ENCODE measurements around the gene MYOCOS.
"Not testable (repeated sequence)": the region's sequence is repeated elsewhere in the genome, so short reads cannot be mapped to it uniquely, and the experiment has no call there.

The MYOCOS gene

DNA sequence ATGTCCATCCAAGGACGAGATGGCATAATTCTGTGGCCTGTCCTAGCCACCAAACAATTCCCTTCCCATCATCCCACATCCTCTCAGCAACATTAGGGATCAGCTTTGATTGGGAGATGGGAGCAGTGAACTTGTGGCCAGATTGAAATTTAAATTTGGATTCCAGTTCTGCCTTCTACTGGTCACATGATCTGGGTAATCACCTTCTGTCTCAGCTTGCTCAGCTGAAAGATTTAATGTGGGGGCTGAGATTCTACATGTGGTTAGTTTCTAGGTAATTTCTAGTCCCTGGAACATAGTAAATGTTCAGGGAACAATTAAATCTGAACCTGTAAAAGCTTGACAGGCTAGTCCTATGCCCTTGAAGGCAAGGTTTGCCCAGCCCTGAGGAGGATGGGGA, 3.2 kb downstream of the MYOCOS start:
- no peak for DNase-seq (ENCODE audit: low spot score)

GRCh38 chr1:171627020-171627419, 5.0 kb downstream of the MYOCOS start:
- DNase-seq (ENCODE audit: low spot score) = no peak

DNA sequence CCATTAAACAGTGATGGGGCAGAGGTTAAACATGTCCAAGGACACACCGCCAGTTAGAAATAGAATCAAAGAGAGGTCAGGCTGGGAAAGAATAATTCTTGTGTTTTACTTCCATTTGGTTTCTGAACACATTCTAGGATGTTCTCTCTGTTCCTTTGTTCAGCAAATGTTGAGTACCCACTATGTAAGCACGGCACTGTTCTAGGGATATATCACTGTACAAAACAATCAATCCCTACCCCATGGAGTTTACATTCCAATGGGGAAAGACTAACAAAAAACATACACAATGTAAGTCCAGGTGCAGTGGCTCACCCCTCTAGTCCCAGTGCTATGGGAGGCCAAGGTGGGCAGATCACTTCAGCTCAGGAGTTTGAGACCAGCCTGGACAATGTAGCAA, 6.2 kb downstream of the MYOCOS start:
- no peak for DNase-seq (ENCODE audit: low spot score)

DNA sequence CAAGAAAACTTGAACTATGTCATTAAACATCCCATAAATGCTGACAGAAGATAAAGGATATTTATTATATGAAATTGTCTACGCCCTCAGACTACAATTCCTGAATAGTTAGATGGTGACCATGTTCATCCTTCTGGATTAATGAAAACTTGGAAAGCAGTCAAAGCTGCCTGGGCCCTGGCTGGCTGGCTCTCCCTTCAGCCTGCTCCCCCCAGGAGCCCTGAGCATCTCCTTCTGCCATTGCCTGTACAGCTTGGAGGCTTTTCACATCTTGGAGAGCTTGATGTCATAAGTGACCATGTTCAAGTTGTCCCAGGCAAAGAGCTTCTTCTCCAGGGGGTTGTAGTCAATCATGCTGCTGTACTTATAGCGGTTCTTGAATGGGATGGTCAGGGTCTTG, 13.6 kb downstream of the MYOCOS start:
- no peak for DNase-seq (ENCODE audit: low spot score)

DNA sequence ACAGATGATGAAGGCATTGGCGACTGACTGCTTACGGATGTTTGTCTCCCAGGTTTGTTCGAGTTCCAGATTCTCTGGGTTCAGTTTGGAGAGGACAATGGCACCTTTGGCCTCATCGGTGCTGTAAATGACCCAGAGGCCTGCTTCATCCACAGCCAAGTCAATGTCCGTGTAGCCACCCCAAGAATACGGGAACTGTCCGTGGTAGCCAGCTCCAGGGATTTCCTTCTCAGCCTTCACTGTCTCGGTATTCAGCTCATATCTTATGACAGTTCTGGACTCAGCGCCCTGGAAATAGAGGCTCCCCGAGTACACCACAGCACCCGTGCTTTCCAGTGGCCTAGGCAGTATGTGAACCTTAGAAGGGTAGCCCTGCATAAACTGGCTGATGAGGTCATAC, 14.1 kb downstream of the MYOCOS start:
- no peak for DNase-seq (ENCODE audit: low spot score)

- no peak for DNase-seq (ENCODE audit: low spot score)
These were observed 16.0 kb downstream of the MYOCOS start for GRCh38 chr1:171637928-171638576.

- DNase-seq (ENCODE audit: low spot score) = no peak
These were observed 18.2 kb downstream of the MYOCOS start for GRCh38 chr1:171640225-171640624.

- no peak for DNase-seq (ENCODE audit: low spot score)
These were observed 19.2 kb downstream of the MYOCOS start for GRCh38 chr1:171641076-171641864.

GRCh38 chr1:171642197-171642596, 20.2 kb downstream of the MYOCOS start:
- DNase-seq (ENCODE audit: low spot score) = no peak

DNA sequence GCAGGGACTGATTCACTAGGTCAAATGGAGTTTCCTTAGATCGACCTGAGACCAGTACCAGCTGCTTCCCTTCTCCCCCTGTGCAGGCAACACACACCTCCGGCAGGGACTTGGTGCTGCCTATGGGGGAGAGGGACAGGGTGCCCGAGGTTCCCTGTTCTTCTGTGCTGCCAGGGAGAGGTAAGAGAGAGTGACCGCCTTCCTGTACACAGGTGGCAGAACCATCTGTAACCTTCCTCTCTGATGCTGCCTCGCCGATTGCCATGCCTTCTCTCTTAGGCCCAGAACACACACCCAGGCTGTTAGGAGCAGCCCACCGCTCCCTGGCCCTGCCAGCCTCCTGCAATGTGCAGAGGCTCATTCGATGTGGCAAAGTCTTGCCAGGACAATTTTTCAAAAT, 21.1 kb downstream of the MYOCOS start:
- DNase-seq (ENCODE audit: low spot score) = no peak

DNA sequence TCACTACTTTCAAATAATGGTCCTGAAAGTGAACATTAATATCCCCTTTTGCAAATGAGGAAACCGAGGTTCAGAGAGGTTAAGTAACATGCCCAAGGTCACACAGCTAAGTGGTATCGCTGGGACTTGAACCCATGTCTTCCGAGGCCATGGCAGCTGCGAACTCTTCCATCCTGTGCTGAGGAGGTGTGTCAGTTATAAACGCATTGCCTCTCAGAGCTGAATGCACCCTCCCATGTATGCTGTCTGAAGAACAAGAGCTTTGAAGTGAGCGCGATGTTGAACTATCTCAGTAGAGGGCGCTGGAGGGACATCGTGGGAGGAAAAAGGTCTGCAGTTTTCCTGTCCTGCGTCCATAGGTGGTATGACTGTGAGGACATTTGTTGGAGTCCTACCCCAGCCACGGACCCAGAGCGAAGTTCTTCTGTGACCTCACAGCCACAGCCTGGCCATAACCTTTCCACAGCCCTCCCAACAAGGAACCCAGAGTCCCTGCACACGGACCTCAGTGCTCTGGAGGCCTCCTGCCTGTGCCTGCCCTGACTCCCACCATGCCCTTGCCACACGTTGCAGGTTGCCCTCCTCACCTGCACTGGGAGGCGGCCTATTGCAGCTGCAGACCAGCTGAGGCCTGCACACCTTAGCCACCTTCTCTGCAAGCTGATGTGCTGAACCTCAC, 22.9 kb downstream of the MYOCOS start:
- peak; percentile 90 for DNase-seq (ENCODE audit: low spot score)

GRCh38 chr1:171645553-171646248, 23.7 kb downstream of the MYOCOS start:
- DNase-seq (ENCODE audit: low spot score) = no peak

GRCh38 chr1:171646249-171646560, 24.2 kb downstream of the MYOCOS start:
- no peak for DNase-seq (ENCODE audit: low spot score)

DNA sequence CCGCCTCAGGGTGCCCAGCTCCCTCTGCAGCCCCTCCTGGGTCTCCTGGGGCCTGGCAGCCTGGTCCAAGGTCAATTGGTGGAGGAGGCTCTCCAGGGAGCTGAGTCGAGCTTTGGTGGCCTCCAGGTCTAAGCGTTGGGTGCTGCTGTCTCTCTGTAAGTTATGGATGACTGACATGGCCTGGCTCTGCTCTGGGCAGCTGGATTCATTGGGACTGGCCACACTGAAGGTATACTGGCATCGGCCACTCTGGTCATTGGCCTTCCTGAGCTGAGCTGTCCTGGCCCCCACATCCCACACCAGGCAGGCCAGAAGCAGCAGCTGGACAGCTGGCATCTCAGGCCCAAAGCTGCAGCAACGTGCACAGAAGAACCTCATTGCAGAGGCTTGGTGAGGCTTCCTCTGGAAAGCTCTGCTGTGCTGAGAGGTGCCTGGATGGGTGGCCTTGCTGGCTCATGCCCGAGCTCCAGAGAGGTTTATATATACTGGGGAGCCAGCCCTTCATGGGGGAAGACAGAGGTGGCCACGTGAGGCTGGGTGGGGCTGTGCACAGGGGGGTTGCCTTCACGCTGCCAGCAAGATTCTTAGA, 30.3 kb downstream of the MYOCOS start, which contains the start of gene MYOC:
MYOC (minus strand) TSS at position 455 of the 589 bp plus-strand sequence; CDS start at position 378, 77 bp downstream.
- no peak for DNase-seq (ENCODE audit: low spot score)

DNA sequence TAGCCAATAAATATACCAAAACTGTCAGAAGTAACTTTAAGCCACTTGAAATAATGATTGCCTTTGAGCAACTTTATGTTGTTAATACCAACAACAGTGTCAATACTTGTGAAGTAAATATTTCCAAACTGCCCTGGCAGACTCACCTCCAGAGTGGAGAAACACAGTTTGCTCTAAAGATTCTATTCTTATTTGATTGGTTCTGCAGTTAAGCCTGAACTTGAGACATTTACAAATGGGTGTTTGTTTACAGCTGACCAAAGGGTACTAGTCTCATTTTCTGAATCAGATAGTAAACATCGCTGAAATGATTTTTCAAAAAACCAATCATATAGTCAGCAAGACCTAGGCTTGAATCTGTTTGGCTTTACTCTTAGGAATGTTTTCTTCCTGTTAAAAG, 31.8 kb downstream of the MYOCOS start:
- no peak for DNase-seq (ENCODE audit: low spot score)

- DNase-seq (ENCODE audit: low spot score) = peak; percentile 11
These were observed 32.3 kb downstream of the MYOCOS start for GRCh38 chr1:171654201-171654941.

GRCh38 chr1:171654942-171655745, 33.1 kb downstream of the MYOCOS start:
- peak; percentile 92 for DNase-seq (ENCODE audit: low spot score)

DNA sequence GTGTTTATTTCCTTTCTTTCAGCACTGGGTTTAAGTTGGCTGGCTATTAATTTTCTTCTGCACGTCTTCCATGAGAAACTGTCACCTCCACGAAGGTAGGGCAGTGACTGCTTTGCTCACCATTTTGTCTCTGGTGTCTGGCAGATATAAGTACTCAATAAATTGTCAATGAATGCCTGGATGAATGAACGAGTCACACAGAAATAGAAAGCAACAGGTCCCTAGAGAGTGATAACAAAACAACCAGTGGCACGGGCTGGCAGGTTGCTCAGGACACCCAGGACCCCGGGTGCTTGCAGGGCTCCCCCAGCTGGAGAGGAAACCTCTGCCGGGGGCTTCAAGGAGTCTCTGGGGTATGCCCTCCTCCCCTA, 33.7 kb downstream of the MYOCOS start:
- no peak for DNase-seq (ENCODE audit: low spot score)

DNA sequence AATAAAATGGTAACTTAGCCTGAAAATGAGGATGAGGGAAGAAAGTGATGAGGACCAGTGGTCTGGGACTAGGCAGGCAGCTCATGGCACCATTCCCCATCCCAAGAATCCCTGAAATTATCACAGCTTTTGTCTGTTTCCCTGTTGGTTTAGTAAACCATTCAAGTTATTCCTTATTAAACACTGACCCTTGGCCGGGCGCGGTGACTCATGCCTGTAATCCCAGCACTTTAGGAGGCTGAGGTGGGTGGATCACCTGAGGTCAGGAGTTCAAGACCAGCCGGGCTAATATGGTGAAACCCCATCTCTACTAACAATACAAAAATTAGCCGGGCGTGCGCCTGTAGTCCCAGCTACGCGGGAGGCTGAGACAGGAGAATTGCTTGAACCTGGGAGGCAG, 34.2 kb downstream of the MYOCOS start:
- not testable (repeated sequence) for DNase-seq (ENCODE audit: low spot score)

DNA sequence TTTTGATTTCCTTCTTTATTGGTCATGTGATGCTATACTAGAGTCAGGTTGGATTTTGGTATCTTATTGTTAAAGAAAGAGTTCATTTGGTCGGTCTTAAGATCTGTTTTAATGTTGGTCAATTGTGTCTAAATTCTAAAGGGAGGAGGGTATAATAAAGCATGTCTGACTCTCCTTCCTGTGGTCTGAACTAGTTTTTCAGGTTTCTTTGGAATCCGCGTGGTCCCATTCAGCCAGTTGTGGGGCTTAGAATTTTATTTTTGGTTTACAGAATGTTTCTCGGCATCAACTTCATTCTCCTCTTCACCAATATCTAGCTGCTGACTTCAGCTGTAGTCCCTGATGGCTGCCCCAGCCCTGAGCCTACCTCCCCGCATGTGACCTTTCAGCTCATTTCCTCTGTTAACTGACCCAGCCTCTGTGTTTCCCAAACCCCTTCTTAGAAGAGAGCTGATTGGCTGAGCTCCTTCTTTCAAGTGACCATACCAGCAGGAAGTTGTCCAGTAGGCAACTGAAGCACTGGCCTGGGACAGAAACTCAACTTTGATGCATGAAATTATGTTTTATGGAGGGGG, 39.1 kb downstream of the MYOCOS start:
- DNase-seq (ENCODE audit: low spot score) = no peak
